Effector memory CD8-positive, alpha-beta T cell (primary cell): Measurements from ENCODE around the gene RUNDC3A.
"Not testable (repeated sequence)": the region's sequence is repeated elsewhere in the genome, so short reads cannot be mapped to it uniquely, and the experiment has no call there.

Experiments used
- ATAC-seq: fragments of 150-1000 bp; cut with Tn5 transposase; replicated peaks from 2 replicates; pipeline ENCODE4 v1.10.0; 2021; ENCODE audit warnings: mild to moderate bottlenecking, moderate library complexity
- DNase-seq, 3 experiments: peaks; one replicate each; pipeline ENCODE4 v3.0.0; 2021
- H3K27ac Mint-ChIP-seq, 2 donors: one replicate each; pipeline ENCODE4 v1.8.0; 2022; ENCODE audit warnings: mild to moderate bottlenecking in 2 of 2, mixed read lengths in 2 of 2, moderate library complexity in 2 of 2
- H3K27me3 Mint-ChIP-seq, 2 donors: one replicate each; pipeline ENCODE4 v1.8.0; 2022; ENCODE audit warnings: mixed read lengths in 2 of 2
- H3K36me3 Mint-ChIP-seq: one replicate; pipeline ENCODE4 v1.8.0; 2022; ENCODE audit warnings: mild to moderate bottlenecking, moderate library complexity, mixed read lengths; ENCODE audit not compliant: insufficient read depth
- H3K4me1 Mint-ChIP-seq, 2 donors: one replicate each; pipeline ENCODE4 v1.8.0; 2022; ENCODE audit warnings: low read depth in 2 of 2, mixed read lengths in 2 of 2
- H3K4me3 Mint-ChIP-seq, 2 donors: one replicate each; pipeline ENCODE4 v1.8.0; 2022; ENCODE audit warnings: mild to moderate bottlenecking in 2 of 2, mixed read lengths in 2 of 2, moderate library complexity in 2 of 2
- H3K9me3 Mint-ChIP-seq, 2 donors: one replicate each; pipeline ENCODE4 v1.8.0; 2022; ENCODE audit warnings: mixed read lengths in 2 of 2

Gene RUNDC3A

GRCh38 chr17:44347206-44348055 lies 39.0 kb downstream of the RUNDC3A start:
- not testable (repeated sequence) for DNase-seq, H3K36me3 Mint-ChIP-seq, H3K4me3 Mint-ChIP-seq, H3K9me3 Mint-ChIP-seq, ATAC-seq, H3K27ac Mint-ChIP-seq
- peaks cover 0 to 18% of the 10 kb centered on the region in 2 donors for H3K27me3 Mint-ChIP-seq
- peaks cover 28 to 31% of the 10 kb centered on the region in 2 donors for H3K4me1 Mint-ChIP-seq

- peak overlapping the region in 1 of 2 donors; percentile 41 for H3K27ac Mint-ChIP-seq
- no peaks in the 10 kb centered on the region for H3K9me3 Mint-ChIP-seq
- peaks cover 0 to 8% of the 10 kb centered on the region in 2 donors for H3K27me3 Mint-ChIP-seq
- DNase-seq = no peak
- no peak overlapping the region for H3K4me3 Mint-ChIP-seq
- H3K4me1 Mint-ChIP-seq = peaks cover 33 to 34% of the 10 kb centered on the region in 2 donors
- no peak for ATAC-seq
- H3K36me3 Mint-ChIP-seq = peaks cover 3% of the 10 kb centered on the region
These were observed 40.0 kb downstream of the RUNDC3A start for GRCh38 chr17:44348234-44348987.

- H3K9me3 Mint-ChIP-seq = no peaks in the 10 kb centered on the region
These were observed 40.6 kb downstream of the RUNDC3A start for GRCh38 chr17:44348988-44349364.

GRCh38 chr17:44349553-44350070 lies 41.2 kb downstream of the RUNDC3A start:
- Mint-ChIP-seq H3K4me1 (peaks cover 26 to 29% of the 10 kb centered on the region in 2 donors), H3K36me3 (peaks cover 3% of the 10 kb centered on the region), H3K27ac (no peak overlapping the region), H3K9me3 (no peaks in the 10 kb centered on the region), H3K4me3 (no peak overlapping the region), H3K27me3 (no peaks in the 10 kb centered on the region)
- no peak for DNase-seq
- no peak for ATAC-seq

More at GRCh38 chr17:44348988-44349364, 40.6 kb downstream of the RUNDC3A start:
- Mint-ChIP-seq H3K27me3 (peaks cover 0 to 3% of the 10 kb centered on the region in 2 donors), H3K36me3 (peaks cover 3% of the 10 kb centered on the region), H3K4me3 (no peak overlapping the region), H3K27ac (peak overlapping the region in 1 of 2 donors; percentile 41), H3K4me1 (peaks cover 30 to 32% of the 10 kb centered on the region in 2 donors)
- ATAC-seq (no peak), DNase-seq (no peak)

- Mint-ChIP-seq H3K27ac (no peak overlapping the region), H3K27me3 (no peaks in the 10 kb centered on the region), H3K9me3 (no peaks in the 10 kb centered on the region), H3K4me3 (no peak overlapping the region), H3K36me3 (no peaks in the 10 kb centered on the region), H3K4me1 (peaks cover 14 to 19% of the 10 kb centered on the region in 2 donors)
- DNase-seq (peak; percentile 60 to 72 (median 65)), ATAC-seq (peak; percentile 62)
These were observed 42.4 kb downstream of the RUNDC3A start for GRCh38 chr17:44350733-44351226.

GRCh38 chr17:44351464-44351863 lies 43.1 kb downstream of the RUNDC3A start:
- peaks cover 9 to 13% of the 10 kb centered on the region in 2 donors for H3K4me1 Mint-ChIP-seq
- no peaks in the 10 kb centered on the region for H3K27me3 Mint-ChIP-seq
- no peak overlapping the region for H3K27ac Mint-ChIP-seq
- ATAC-seq (no peak), DNase-seq (no peak)
- H3K36me3 Mint-ChIP-seq = no peaks in the 10 kb centered on the region
- H3K9me3 Mint-ChIP-seq = no peaks in the 10 kb centered on the region
- H3K4me3 Mint-ChIP-seq = no peak overlapping the region

- ATAC-seq = no peak
- Mint-ChIP-seq H3K9me3 (no peaks in the 10 kb centered on the region), H3K4me3 (peak overlapping the region in 1 of 2 donors; percentile 69), H3K27ac (no peak overlapping the region), H3K36me3 (peaks cover under 1% of the 10 kb centered on the region), H3K4me1 (peaks cover 9 to 12% of the 10 kb centered on the region in 2 donors), H3K27me3 (no peaks in the 10 kb centered on the region)
- DNase-seq = no peak
These were observed 43.8 kb downstream of the RUNDC3A start for GRCh38 chr17:44351961-44352827.

GRCh38 chr17:44352828-44353671 lies 44.6 kb downstream of the RUNDC3A start:
- Mint-ChIP-seq H3K27me3 (no peaks in the 10 kb centered on the region), H3K9me3 (no peaks in the 10 kb centered on the region), H3K27ac (no peak overlapping the region), H3K4me3 (peak overlapping the region; percentile 58 to 69), H3K36me3 (peaks cover 4% of the 10 kb centered on the region), H3K4me1 (peaks cover 9 to 12% of the 10 kb centered on the region in 2 donors)
- ATAC-seq = no peak
- DNase-seq = no peak

GRCh38 chr17:44353672-44354331 lies 45.4 kb downstream of the RUNDC3A start:
- Mint-ChIP-seq H3K36me3 (peaks cover 4% of the 10 kb centered on the region), H3K27me3 (no peaks in the 10 kb centered on the region), H3K27ac (no peak overlapping the region), H3K4me3 (peak overlapping the region; percentile 63 to 70), H3K4me1 (peaks cover 5 to 6% of the 10 kb centered on the region in 2 donors), H3K9me3 (no peaks in the 10 kb centered on the region)
- DNase-seq (no peak), ATAC-seq (peak; percentile 43)

- H3K9me3 Mint-ChIP-seq = no peaks in the 10 kb centered on the region
- peak; percentile 64 for ATAC-seq
- DNase-seq = peak; percentile 40 to 62 (median 60)
- H3K4me3 Mint-ChIP-seq = peak overlapping the region; percentile 63 to 70
- peaks cover 4% of the 10 kb centered on the region for H3K36me3 Mint-ChIP-seq
- H3K4me1 Mint-ChIP-seq = peaks cover 5% of the 10 kb centered on the region in 2 donors
- peaks cover 0 to under 1% of the 10 kb centered on the region in 2 donors for H3K27me3 Mint-ChIP-seq
- H3K27ac Mint-ChIP-seq = no peak overlapping the region
These were observed 46.5 kb downstream of the RUNDC3A start for GRCh38 chr17:44354582-44355561.

GRCh38 chr17:44355642-44356099 lies 47.3 kb downstream of the RUNDC3A start:
- peaks cover 4% of the 10 kb centered on the region for H3K36me3 Mint-ChIP-seq
- ATAC-seq (no peak), DNase-seq (no peak)
- H3K4me1 Mint-ChIP-seq = peaks cover 4 to 5% of the 10 kb centered on the region in 2 donors
- no peak overlapping the region for H3K27ac Mint-ChIP-seq
- H3K4me3 Mint-ChIP-seq = peak overlapping the region in 1 of 2 donors; percentile 17
- no peaks in the 10 kb centered on the region for H3K9me3 Mint-ChIP-seq
- H3K27me3 Mint-ChIP-seq = peaks cover 4 to 7% of the 10 kb centered on the region in 2 donors
